ENCODE measurements around the gene EPN3.
A peak's percentile ranks its signal among the peaks of the same experiment; 100 is the strongest.

GRCh38 chr17:50534222-50534978 lies 1.9 kb downstream of the EPN3 start:
- TF ChIP-seq ZNF114 (CRISPR knock-in tag; IDR thresholded peaks at IDR 0.05) (no peak), CTCF (conservative IDR thresholded peaks at IDR 0.05; ENCODE audit: low read depth in 2 of 2) (peak; percentile 47 to 52)
